HepG2 (cell line): ENCODE results near the gene TROAP.

Source experiments
- BRF2 ChIP-seq: sonication (generic); formaldehyde crosslinking; IDR thresholded peaks from 2 replicates; pipeline ENCODE4 v1.8.1; 2022; ENCODE audit warnings: mild to moderate bottlenecking, missing genetic modification reagents
- CHD2 ChIP-seq: IDR thresholded peaks from 2 replicates; pipeline ENCODE4 v1.6.1; 2011; ENCODE audit warnings: low read depth, low read length, improper control_type of control experiment
- FOXM1 ChIP-seq: sonication (generic); formaldehyde crosslinking; IDR thresholded peaks from 2 replicates; pipeline ENCODE4 v1.5.0; 2020; ENCODE audit warnings: missing genetic modification reagents
- KLF16 ChIP-seq, 2 experiments: sonication (generic) in 1 of 2; formaldehyde crosslinking in 1 of 2; IDR thresholded peaks; 2 replicates each; pipeline versions ENCODE4 v1.6.1 to v1.8.0; 2016 to 2023; ENCODE audit warnings: missing genetic modification reagents in 2 of 2, missing compliant biosample characterization in 1 of 2
- MYC ChIP-seq: sonication (generic); formaldehyde crosslinking; IDR thresholded peaks from 2 replicates; pipeline ENCODE4 v1.9.0; 2021; ENCODE audit warnings: missing genetic modification reagents, borderline replicate concordance
- POLR2A ChIP-seq, 2 experiments: IDR thresholded peaks; 2 replicates each; pipeline ENCODE4 v1.6.1; 2011; ENCODE audit warnings: low read depth in 2 of 2, low read length in 2 of 2, mild to moderate bottlenecking in 1 of 2, moderate library complexity in 1 of 2; ENCODE audit not compliant: insufficient read depth in 1 of 2
- PRPF4 ChIP-seq: fragments of 200-400 bp; formaldehyde crosslinking; IDR thresholded peaks from 2 replicates; pipeline ENCODE4 v1.6.1; 2016; ENCODE audit warnings: low read length, low read depth; ENCODE audit not compliant: poor library complexity, severe bottlenecking
- RAD21 ChIP-seq: fragments of 450-650 bp; formaldehyde crosslinking; IDR thresholded peaks from 2 replicates; pipeline ENCODE4 v1.5.0; 2020; ENCODE audit warnings: mild to moderate bottlenecking
- TBX2 ChIP-seq: sonication (generic); formaldehyde crosslinking; IDR thresholded peaks from 2 replicates; pipeline ENCODE4 v1.5.0; 2020; ENCODE audit warnings: missing genetic modification reagents, mild to moderate bottlenecking, borderline replicate concordance
- TCF7L2 ChIP-seq: IDR thresholded peaks from 2 replicates; pipeline ENCODE4 v1.6.1; 2011; ENCODE audit warnings: mild to moderate bottlenecking, low read depth, low read length, moderate library complexity
- ZNF292 ChIP-seq: sonication (generic); formaldehyde crosslinking; IDR thresholded peaks from 2 replicates; pipeline ENCODE4 v1.8.1; 2022; ENCODE audit warnings: mild to moderate bottlenecking, low read depth, missing genetic modification reagents, borderline replicate concordance
- TF ChIP-seq, protein P1 (sequence below): sonication (generic); formaldehyde crosslinking; IDR thresholded peaks from 2 replicates; pipeline ENCODE4 v1.4.0; 2020; ENCODE audit warnings: mild to moderate bottlenecking, missing genetic modification reagents, borderline replicate concordance
- TF ChIP-seq, protein P2 (sequence below): sonication (generic); formaldehyde crosslinking; IDR thresholded peaks from 2 replicates; pipeline ENCODE4 v1.5.1; 2020; ENCODE audit warnings: mild to moderate bottlenecking, missing genetic modification reagents, borderline replicate concordance
- TF ChIP-seq, protein P3 (sequence below): sonication (generic); formaldehyde crosslinking; IDR thresholded peaks from 2 replicates; pipeline ENCODE4 v1.5.0; 2020; ENCODE audit warnings: mild to moderate bottlenecking, missing genetic modification reagents, moderate library complexity

GRCh38 chr12:49342914-49343731 lies 20.1 kb downstream of the TROAP start:
- TF ChIP-seq RAD21 = no peak
- TF ChIP-seq BRF2 (CRISPR knock-in tag) = no peak
- TF ChIP-seq, protein P1, sequence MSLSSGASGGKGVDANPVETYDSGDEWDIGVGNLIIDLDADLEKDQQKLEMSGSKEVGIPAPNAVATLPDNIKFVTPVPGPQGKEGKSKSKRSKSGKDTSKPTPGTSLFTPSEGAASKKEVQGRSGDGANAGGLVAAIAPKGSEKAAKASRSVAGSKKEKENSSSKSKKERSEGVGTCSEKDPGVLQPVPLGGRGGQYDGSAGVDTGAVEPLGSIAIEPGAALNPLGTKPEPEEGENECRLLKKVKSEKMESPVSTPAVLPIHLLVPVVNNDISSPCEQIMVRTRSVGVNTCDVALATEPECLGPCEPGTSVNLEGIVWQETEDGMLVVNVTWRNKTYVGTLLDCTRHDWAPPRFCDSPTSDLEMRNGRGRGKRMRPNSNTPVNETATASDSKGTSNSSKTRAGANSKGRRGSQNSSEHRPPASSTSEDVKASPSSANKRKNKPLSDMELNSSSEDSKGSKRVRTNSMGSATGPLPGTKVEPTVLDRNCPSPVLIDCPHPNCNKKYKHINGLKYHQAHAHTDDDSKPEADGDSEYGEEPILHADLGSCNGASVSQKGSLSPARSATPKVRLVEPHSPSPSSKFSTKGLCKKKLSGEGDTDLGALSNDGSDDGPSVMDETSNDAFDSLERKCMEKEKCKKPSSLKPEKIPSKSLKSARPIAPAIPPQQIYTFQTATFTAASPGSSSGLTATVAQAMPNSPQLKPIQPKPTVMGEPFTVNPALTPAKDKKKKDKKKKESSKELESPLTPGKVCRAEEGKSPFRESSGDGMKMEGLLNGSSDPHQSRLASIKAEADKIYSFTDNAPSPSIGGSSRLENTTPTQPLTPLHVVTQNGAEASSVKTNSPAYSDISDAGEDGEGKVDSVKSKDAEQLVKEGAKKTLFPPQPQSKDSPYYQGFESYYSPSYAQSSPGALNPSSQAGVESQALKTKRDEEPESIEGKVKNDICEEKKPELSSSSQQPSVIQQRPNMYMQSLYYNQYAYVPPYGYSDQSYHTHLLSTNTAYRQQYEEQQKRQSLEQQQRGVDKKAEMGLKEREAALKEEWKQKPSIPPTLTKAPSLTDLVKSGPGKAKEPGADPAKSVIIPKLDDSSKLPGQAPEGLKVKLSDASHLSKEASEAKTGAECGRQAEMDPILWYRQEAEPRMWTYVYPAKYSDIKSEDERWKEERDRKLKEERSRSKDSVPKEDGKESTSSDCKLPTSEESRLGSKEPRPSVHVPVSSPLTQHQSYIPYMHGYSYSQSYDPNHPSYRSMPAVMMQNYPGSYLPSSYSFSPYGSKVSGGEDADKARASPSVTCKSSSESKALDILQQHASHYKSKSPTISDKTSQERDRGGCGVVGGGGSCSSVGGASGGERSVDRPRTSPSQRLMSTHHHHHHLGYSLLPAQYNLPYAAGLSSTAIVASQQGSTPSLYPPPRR (CRISPR knock-in tag) = no peak
- TF ChIP-seq, protein P2, sequence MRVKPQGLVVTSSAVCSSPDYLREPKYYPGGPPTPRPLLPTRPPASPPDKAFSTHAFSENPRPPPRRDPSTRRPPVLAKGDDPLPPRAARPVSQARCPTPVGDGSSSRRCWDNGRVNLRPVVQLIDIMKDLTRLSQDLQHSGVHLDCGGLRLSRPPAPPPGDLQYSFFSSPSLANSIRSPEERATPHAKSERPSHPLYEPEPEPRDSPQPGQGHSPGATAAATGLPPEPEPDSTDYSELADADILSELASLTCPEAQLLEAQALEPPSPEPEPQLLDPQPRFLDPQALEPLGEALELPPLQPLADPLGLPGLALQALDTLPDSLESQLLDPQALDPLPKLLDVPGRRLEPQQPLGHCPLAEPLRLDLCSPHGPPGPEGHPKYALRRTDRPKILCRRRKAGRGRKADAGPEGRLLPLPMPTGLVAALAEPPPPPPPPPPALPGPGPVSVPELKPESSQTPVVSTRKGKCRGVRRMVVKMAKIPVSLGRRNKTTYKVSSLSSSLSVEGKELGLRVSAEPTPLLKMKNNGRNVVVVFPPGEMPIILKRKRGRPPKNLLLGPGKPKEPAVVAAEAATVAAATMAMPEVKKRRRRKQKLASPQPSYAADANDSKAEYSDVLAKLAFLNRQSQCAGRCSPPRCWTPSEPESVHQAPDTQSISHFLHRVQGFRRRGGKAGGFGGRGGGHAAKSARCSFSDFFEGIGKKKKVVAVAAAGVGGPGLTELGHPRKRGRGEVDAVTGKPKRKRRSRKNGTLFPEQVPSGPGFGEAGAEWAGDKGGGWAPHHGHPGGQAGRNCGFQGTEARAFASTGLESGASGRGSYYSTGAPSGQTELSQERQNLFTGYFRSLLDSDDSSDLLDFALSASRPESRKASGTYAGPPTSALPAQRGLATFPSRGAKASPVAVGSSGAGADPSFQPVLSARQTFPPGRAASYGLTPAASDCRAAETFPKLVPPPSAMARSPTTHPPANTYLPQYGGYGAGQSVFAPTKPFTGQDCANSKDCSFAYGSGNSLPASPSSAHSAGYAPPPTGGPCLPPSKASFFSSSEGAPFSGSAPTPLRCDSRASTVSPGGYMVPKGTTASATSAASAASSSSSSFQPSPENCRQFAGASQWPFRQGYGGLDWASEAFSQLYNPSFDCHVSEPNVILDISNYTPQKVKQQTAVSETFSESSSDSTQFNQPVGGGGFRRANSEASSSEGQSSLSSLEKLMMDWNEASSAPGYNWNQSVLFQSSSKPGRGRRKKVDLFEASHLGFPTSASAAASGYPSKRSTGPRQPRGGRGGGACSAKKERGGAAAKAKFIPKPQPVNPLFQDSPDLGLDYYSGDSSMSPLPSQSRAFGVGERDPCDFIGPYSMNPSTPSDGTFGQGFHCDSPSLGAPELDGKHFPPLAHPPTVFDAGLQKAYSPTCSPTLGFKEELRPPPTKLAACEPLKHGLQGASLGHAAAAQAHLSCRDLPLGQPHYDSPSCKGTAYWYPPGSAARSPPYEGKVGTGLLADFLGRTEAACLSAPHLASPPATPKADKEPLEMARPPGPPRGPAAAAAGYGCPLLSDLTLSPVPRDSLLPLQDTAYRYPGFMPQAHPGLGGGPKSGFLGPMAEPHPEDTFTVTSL (CRISPR knock-in tag) = no peak
- TF ChIP-seq KLF16 (CRISPR knock-in tag; IDR thresholded peaks at IDR 0.05) = no peak
- TF ChIP-seq TCF7L2 = no peak
- TF ChIP-seq, protein P3, sequence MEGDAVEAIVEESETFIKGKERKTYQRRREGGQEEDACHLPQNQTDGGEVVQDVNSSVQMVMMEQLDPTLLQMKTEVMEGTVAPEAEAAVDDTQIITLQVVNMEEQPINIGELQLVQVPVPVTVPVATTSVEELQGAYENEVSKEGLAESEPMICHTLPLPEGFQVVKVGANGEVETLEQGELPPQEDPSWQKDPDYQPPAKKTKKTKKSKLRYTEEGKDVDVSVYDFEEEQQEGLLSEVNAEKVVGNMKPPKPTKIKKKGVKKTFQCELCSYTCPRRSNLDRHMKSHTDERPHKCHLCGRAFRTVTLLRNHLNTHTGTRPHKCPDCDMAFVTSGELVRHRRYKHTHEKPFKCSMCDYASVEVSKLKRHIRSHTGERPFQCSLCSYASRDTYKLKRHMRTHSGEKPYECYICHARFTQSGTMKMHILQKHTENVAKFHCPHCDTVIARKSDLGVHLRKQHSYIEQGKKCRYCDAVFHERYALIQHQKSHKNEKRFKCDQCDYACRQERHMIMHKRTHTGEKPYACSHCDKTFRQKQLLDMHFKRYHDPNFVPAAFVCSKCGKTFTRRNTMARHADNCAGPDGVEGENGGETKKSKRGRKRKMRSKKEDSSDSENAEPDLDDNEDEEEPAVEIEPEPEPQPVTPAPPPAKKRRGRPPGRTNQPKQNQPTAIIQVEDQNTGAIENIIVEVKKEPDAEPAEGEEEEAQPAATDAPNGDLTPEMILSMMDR (CRISPR knock-in tag) = no peak
- TF ChIP-seq MYC (CRISPR knock-in tag) = no peak
- TF ChIP-seq PRPF4 = no peak
- no peak for TF ChIP-seq TBX2
- TF ChIP-seq FOXM1 = no peak
- TF ChIP-seq POLR2A (IDR thresholded peaks at IDR 0.05; ENCODE audit: insufficient read depth in 1 of 2, low read depth in 2 of 2, low read length in 2 of 2) = no peak
- no peak for TF ChIP-seq ZNF292 (CRISPR knock-in tag)
- no peak for TF ChIP-seq CHD2
